GM18873 (cell line): Measurements from ENCODE around the gene PDLIM7.

Experiments used
- ATAC-seq: cut with Tn5 transposase; IDR thresholded peaks from one replicate; pipeline ENCODE4 v1.9.1; 2021; ENCODE audit warnings: mild to moderate bottlenecking, moderate library complexity, moderate number of reproducible peaks; ENCODE audit not compliant: unreplicated experiment, low FRiP score

The PDLIM7 gene

DNA sequence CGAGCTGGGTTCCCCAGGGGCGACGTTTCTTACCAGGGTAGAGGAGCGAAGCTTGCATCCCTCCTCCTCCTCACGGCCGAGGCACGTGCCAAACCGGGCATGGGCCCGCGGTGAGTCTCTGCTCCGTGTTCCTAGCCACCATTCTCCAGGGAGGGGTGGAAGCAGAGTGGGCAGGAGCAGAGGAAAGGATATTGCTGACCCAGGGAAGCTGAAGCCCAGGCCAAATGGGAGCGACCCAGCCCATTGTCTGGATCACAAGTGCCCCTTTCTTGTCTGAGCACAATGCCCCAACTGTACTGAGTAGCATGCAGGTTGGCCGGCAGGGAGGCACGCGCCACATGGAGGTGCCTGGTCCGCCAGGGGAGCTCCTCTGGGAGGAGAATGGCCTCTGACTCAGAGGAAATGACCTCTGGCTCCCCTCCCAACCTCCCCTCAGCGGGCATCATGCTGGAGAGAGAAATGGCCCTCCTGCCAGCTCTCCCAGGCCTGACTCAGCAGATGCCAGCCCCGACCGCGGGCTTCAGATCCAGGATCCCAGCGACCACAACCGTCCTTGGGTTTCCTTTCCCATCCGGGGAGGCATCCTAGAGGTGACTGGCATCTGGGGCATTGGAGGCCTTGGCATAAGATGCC is 49.7 kb downstream of the PDLIM7 start:
- no peak for ATAC-seq

DNA sequence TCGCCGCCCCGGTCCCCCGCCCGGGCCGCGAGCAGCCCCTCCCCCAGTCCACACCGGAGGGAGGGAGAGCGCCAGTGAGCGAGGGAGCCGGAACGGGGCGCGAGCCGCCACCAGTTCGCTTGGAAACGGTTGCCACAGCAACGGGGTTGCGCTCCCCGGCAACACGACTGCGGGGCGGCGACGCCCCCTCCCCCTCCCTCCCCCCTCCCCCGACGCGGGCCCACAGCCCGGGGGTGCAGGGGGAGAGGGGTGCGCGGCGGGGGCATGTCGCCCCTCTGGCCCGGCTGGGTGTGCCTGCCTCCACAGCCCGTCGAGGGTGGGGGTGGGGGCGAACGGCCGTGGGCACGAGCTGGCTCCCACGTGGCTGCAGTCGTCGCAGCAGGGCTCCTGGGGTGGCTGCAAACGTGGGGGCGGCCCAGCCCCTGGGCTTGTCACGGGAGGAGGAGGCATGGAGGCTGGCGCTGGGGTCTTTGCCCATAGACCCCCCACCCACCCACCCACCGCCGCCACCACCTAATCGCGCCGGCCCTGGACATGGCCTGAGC is 50.3 kb downstream of the PDLIM7 start:
- no peak for ATAC-seq

DNA sequence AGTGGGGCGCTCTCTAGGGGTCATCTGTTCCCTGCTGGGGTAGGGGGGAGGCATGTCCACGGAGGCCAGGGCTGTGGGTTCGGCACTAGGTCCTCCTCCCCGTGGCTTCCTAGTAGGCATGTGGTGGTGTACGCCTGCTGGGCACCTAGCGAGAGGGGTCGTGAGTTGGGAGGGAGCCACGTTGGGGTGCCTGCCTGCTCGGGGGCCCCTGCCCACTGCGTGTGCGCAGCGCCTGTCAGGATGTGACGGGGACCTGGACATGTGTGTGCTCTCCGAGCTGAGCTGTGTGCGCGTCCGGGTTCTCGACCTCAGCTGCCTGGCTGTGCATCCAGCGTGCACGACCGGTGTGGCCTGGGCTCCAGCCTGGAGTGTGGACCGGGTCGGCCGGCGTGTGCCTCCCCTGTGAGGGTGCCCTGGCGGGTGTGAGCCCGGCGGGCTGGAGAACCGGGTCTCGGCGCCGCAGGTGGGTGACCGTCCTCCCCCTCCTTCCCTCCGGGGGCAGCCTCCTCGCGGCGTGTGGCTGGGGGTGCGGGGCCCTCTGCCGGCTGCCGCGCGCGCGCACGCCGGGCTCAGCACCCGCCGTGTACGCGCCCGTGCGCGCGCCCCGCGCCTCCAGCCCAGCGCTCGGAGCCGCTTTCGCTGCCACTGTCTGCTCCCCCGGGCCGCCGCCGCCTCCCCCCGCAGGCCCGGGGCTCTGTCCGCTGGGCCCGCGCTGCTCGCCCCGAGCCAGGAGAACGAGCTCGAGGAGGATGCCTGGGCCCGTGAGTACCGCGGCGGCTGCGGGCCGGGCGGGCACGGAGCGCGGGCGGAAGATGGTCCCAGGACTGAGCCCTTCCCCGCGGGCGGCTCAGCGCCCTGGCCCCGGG is 51.0 kb downstream of the PDLIM7 start, which contains the start of gene PRR7:
TSS of gene PRR7 (plus strand) at position 615 of the 866 bp plus-strand sequence. CDS start 8,254 bp downstream, outside the sequence.
- no peak for ATAC-seq

GRCh38 chr5:177445917-177446199 is 51.5 kb downstream of the PDLIM7 start:
- ATAC-seq = no peak

- ATAC-seq = no peak
Measured at GRCh38 chr5:177445052-177445916, 52.1 kb downstream of the PDLIM7 start.

DNA sequence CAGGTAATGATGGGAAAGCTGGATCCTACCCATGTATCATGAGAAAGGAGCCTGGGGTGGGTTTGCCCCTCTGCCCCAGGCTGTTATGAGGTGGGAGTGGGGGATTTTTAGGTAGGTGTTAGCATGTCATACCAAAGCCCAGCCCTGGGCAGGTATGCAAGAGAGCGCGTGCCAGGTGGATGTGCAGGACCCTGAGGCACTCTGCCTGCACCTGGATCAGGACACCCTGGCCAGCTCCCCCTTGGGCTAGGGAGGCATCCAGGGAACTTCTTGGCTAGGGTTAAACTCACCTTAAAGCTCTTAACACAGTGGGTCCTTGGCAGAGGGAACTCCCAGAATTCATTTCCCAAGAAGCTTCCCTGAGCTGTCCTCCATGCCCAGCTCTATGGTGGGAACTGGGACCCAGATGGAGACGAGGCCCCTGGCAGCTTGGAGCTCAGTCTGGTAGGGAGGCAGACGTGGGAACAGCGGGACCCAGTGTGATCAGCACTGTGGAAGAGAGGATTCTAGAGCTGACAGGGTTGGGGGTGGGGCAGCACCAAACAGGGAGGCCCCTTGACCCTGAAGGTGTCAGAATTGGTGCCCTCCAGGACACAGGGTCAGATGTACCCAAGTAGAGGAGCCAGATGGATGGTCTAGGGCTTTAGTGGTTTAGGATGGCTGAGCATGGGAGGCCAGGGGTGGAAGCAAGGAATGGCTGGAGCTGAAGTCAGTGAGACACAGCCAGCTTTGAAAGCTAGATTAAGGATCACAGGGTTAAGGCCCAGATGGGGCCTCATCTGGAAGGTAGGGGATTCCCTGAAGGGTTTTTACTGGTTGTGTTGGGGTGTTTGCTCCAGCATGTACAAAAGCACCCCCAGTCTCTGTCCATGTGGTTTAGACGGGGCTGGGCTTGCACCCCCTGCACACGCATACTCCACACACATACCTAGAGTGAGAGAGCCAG is 53.0 kb downstream of the PDLIM7 start:
- no peak for ATAC-seq

DNA sequence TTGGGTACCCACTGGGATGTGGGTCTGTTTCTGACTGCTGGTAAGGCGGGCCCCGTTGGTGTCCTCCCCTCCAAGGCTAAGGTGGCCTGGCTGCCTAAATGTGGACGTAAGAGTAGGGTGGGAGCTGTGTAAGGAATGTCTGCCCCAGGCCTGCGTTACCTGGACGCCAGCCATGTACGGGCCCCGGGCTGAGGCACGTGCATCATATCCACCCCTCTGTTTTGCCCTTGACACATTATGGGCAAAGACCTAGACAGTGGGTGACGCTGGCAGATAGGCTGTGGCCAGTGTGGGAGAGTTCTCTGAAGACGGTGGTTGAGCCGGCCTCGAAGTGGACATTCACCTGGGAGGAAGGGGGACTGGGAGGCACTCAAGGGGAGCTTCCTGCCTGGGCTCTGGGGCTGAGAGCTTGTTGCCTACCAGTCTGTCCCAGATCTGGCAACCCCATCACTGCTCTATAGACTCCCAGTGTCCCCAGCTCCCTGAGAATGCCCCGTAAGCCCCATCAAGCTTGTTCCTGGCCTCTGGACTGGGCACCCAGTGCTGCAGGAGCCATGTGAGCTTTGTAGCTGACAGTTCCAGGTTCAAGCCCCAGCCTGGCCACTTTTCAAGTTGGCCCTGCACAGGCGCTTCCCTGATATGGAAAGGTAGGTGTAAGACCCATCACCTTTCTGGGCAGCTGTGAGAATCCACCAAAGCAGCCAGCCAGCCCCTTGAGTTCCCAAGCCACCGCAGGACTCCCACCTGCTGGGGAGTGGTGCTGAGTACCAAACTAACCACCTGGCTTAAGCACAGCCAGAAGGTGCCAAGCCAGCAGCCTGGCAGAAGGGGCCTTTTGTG is 54.0 kb downstream of the PDLIM7 start:
- ATAC-seq = no peak

- no peak for ATAC-seq
Measured at GRCh38 chr5:177442066-177442826, 55.2 kb downstream of the PDLIM7 start.

DNA sequence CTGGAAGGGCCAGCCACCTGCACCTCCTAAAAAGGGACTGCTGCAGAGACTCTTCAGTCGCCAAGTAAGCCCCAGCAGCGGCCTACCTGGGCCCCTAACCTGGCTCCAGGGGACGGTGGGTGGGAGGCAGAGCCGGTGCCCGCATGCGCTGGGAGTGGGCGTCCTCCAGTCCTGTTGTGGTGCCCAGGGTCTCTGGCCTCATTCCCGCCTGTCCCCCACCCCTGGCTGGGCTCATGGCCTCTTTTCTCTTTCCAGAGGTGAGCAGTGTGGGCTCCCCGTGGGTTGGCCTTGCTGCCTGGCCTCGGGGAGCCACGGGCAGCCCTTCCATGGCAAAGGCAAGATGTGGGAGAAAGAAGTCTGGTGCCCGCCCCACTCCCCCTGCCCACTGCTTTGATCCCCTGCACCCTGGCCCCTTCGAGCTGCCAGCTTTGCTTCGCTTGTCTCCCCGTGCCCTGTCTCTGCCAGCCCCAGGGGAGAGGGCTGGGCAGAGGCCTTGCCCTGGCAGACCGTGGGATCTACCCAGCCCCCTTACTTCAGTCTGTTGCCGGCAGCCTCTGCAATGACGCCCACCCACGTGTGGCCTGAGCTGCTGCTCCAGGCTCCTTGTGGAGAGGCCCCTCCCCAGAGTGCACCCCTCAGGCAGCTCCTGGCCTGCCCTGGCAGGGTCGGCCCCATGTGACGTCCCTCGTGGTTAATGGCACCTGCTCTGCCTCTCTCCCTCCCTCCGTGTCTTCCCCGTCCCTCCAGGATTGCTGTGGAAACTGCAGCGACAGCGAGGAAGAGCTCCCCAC is 56.2 kb downstream of the PDLIM7 start:
- ATAC-seq = no peak

DNA sequence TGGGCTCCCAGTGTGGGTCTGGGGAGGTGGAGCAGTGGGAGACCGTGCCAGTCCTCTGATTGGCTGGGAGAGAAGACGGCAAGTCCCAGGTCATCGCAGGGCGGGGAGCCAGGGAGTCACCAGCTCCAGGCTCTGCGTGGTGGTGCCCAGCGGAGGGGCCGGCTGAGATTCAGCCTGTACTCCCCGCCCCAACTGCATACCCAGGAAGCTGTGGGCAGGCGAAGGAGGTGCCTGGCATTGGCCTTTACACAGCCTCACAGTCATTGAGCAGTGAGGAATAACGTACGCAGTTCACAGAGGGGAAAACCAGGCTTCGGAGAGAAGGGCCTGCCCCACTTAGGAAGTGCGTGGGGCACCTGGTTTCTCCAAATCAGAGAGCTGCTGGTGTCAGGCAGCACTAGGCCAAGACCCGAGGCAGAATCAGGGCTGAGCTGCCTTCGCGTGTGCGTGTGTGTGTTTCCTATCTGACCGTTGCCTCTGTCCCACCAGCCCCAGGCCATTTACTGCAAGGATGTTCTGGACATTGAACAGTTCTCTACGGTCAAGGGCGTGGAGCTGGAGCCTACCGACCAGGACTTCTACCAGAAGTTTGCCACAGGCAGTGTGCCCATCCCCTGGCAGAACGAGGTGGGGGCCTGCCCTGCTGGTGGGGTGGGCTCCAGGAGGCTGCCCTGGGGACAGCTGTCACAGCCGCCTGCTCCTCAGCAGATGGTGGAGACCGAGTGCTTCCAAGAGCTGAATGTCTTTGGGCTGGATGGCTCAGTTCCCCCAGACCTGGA is 57.0 kb downstream of the PDLIM7 start:
- ATAC-seq = no peak

DNA sequence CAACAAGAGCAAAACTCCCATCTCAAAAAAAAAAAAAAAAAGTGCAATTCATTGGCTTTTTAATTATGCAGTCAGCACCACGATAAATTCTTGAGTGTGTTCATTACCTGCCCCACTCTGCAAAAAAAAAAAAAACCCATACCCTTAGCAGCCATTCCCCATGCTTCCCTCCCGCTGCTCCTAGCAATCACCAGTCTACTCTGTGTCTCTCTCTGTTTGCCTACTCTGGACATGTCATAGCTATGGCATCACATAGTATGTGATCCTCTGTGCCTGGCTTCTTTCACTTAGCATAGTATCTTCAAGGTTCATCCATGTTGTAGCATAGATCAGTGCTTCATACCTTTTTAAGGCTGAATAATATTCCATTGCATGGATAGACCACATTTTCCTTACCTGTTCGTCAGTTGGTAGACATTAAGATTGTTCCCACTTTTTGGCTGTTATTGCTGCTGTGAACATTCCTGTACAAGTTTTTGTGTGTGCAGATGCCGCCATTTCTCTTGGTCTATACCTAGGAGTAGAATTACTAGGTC is 57.8 kb downstream of the PDLIM7 start:
- no peak for ATAC-seq

DNA sequence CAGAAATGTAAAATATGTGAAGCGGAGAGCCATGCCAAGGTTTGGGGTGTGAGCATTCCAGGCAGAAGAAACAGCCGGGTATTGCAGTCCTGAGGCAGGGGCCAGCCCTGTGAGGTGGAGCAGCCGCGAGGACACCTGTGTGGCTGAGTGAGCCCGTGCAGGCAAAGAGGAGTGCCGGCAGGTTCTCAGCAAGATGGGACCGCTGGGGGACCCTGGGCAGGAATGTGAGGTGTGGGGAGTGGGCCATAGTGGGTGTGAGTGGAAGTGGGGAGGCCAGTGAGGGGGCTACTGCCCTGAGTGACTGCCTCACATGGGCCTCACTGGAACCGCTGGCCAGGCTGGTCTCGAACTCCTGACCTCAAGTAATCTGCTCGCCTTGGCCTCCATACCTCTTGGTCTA is 58.9 kb downstream of the PDLIM7 start:
- no peak for ATAC-seq

- ATAC-seq = no peak
Measured at GRCh38 chr5:177437623-177438022, 59.8 kb downstream of the PDLIM7 start.

- ATAC-seq = no peak
Measured at GRCh38 chr5:177435847-177436536, 61.4 kb downstream of the PDLIM7 start.

GRCh38 chr5:177434942-177435738 is 62.3 kb downstream of the PDLIM7 start:
- ATAC-seq = no peak
